Stimulated activated CD4-positive, alpha-beta T cell treated with anti-CD3 and anti-CD28 coated beads, Interleukin-4, amount 100 ng/mL, for 4 hours (primary cell): ENCODE data around the gene SUV39H2.
A peak's percentile ranks its signal among the peaks of the same experiment; 100 is the strongest.
"Not testable (repeated sequence)": the region's sequence is repeated elsewhere in the genome, so short reads cannot be mapped to it uniquely, and the experiment has no call there.

Experiments used
- DNase-seq, 2 experiments: peaks; one replicate each; pipeline ENCODE4 v3.0.0-alpha.2; 2020

SUV39H2 gene, protein sequence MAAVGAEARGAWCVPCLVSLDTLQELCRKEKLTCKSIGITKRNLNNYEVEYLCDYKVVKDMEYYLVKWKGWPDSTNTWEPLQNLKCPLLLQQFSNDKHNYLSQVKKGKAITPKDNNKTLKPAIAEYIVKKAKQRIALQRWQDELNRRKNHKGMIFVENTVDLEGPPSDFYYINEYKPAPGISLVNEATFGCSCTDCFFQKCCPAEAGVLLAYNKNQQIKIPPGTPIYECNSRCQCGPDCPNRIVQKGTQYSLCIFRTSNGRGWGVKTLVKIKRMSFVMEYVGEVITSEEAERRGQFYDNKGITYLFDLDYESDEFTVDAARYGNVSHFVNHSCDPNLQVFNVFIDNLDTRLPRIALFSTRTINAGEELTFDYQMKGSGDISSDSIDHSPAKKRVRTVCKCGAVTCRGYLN

DNA sequence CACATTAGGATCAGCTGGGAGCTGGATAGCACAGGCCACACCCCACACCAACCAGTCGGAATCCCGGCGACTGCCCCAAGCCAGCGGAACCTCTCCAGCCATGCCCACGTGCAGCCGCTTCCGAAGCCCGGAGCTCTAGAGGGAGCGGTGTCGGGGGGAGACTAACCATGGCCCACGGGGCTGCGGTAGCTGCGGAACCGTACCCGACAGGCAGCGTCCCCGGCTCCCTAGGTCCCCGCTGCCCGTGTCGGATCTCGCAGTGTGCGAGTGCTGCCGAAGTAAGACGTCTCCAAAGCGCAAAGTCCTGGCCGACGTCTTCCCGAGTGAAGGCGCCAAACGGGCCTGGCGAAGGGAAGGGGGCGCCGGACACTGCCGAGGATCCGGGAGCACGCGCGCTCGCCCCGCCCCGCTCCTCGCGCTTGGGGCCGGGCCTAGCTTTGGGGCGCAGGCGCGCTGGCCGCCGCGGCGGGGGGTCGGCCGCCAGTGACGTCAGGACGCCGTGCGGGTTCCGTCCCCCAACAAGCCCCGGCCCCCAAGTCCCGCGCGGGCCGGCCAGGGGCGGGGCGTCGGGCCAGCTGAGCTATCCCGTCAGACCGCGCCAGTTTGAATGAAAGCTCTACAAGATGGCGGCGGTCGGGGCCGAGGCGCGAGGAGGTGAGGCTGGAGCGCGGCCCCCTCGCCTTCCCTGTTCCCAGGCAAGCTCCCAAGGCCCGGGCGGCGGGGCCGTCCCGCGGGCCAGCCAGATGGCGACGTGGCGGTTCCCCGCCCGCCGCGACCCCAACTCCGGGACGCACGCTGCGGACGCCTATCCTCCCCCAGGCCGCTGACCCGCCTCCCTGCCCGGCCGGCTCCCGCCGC is at the start of gene SUV39H2:
Gene SUV39H2, plus strand, starts transcription at position 601 of the 858 bp plus-strand sequence. Its CDS starts 23 bp downstream, at position 624.
- DNase-seq, result peak; percentile 92 to 95

DNA sequence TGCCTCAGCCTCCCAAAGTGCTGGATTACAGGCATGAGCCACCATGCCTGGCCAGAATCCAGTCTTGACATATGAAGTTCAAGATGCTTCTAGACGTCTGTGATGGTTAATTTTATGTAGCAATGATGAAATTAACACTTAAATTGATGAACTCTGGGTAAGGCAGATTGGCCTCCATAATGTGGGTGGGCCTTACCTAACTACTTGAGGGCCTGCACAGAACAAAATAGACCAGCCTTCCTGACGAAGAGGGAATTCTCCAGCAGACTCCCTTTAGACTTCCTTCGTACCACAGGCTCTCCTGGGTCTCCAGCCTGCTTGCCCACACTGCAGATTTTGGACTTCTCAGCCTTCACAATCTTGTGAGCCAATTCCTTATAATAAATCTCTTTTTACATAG is 45.6 kb upstream of the SUV39H2 start:
- no peak for DNase-seq

DNA sequence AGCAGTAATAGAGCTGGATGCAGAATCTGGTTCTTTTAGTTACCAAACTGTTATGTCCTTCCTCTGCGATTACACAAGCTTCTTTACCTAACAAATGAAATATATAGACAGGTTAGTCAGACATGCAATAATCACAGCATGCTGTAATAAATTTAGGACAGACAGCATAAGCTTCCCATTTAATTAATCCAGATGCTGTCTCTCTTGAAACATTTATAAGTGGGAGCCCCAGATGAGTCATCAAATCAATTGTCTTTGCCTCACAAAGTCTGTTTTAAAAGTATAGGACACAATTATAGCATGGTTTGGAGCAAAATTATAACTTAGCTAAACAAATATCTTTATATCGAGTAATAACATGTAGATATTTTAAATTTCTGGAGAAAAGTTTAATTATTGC is 42.5 kb upstream of the SUV39H2 start:
- no peak for DNase-seq

DNA sequence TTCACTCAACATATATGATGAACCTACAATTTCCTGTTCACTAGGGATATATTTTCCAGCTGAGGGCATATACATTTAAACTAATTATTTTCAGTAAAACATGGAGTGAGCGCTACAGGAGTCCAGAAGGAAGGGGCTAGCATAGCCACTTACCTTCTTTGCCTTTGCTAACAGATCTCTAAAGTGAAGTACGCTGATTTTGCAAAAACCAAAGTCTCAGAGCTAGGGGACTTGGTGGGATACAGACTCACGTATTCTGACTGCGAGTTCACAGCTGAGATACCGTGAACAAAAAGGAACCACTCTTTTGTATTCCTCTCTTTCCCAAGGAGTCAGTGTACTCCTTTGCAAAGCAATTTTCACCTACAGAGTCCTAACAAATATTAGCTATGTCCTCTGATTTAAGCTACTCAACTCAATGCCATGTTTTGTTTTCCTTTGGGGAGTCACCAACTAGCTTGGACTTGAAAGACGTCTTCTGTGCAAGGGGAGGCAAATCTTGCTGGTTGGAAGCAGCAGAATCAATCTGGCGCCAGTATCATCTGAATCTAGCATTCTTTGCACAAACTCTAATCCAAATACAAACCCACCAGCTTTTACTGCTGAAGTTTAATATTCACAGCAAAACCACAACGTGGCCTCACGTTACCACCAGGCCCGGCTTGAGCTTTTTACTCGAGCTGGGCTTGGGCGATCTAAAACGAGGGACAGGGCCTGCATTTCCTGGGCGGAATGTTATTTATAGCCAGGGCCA is 41.5 kb upstream of the SUV39H2 start:
- no peak for DNase-seq

DNA sequence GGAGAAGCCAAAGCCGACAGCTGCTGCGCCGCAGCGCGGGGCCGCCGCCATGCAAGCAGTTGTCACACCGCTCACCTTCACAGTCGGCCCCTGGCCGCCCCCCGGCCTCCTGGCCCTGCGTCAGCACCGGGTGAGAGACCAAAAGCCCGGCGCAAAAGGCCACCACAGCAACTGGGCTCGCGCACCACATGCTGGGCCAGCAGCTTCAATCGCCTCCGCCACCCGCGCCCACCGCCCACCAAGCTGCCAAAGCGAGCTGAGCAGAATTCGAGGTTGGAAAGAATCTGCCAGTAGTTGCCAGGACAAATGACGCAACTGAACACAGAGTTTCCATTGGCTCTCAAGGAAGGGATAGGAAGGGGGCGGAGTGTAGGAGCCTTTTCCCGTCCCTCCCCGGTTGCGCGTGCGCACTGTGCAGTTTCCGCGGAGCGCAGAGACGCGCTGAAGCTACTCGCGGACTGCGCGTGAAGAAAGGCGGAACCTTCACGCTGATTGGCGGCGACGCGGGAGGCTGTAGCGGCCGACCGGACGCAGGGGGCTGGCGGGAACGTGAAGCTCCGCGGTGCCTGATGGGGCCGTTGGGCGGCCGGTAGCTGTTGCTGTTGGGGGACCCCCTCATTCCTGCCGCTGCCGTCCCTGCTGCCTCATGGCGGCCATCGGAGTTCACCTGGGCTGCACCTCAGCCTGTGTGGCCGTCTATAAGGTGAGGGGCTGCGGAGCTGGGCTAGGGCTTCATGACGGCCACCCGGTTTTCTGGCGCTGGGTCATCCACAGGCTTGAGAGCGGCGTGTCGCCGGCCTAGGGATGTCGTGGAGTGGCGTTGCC is 40.7 kb upstream of the SUV39H2 start, which contains the start of the genes CDNF, HSPA14 and MSANTD7:
Gene CDNF, minus strand, starts transcription at position 281 of the 825 bp plus-strand sequence. Its CDS starts 91 bp downstream, at position 190.
Gene HSPA14, plus strand, starts transcription at position 550 of the 825 bp plus-strand sequence. Its CDS starts 97 bp downstream, at position 647.
Gene MSANTD7, plus strand, starts transcription at position 550 of the 825 bp plus-strand sequence. CDS start 3,979 bp downstream, outside the sequence.
- DNase-seq, result peak; percentile 99

DNA sequence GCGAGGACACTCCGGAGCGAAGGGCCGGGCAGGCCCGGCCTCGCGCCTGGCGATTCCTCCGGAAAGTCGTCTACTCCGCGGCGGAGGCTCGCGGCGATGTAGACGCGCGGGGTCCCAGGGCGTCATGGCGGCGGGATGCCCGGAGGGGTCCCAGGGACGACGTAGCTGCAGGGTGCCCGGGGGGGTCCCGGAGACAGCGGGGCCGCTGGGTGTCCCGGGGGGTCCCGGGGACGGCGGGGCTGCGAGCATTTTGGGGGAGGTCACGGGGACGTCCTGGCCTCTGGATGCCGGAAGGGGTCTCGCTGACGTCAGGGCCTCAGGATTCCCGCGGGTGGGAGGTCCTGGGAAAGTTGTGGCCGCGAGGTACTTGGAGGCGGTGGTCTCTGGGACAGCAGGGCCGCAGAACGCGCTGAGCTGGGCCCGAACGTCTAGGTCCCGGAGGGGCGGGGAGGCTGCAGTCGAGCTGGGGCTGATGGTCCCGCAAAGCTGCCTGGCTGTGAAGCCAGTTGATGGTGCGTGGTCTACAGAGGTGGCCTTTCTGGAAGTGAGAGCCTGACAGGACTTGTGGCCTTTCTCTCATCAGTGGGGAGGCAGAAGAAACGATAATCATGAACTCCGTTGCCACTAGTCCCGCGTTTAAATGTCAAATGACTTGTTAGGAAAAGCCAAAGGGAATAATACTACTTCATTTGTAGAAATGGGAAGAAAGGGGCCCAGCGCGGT is 39.9 kb upstream of the SUV39H2 start:
- peak; percentile 4 to 17 for DNase-seq

DNA sequence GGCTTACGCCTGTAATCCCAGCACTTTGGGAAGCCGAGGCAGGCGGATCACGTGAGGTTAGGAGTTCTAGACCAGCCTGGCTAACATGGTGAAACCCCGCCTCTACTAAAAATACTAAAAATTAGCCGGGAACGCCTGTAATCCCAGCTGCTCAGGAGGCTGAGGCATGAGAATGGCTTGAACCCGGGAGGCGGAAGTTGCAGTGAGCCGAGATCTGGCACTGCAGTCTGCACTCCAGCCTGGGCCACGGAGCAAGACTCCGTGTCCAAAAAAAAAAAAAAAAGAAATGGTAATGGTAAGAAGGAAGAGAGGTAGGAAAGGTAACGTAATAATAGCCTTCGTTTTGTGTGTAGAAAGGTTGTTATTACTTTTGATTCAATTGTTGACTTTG is 39.4 kb upstream of the SUV39H2 start:
- DNase-seq, result no peak

DNA sequence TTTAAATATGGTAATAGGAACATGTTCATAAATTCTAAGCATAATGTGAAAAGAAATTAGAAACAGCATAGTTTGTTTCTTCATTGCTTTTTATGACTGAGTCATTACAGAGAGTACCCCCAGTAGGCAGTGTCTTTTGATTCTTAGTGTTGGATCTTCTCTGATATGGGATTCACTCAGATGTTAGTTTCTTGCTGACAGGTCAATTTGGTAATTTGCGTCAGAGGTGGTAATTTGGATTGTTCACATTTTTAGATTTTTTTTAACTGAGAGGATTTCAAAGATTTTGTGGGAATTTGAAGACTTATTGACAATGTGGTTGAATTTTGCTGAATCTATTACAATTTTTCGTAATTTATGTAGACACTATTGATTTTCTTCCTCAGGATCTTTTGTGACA is 38.5 kb upstream of the SUV39H2 start:
- DNase-seq, result no peak

DNA sequence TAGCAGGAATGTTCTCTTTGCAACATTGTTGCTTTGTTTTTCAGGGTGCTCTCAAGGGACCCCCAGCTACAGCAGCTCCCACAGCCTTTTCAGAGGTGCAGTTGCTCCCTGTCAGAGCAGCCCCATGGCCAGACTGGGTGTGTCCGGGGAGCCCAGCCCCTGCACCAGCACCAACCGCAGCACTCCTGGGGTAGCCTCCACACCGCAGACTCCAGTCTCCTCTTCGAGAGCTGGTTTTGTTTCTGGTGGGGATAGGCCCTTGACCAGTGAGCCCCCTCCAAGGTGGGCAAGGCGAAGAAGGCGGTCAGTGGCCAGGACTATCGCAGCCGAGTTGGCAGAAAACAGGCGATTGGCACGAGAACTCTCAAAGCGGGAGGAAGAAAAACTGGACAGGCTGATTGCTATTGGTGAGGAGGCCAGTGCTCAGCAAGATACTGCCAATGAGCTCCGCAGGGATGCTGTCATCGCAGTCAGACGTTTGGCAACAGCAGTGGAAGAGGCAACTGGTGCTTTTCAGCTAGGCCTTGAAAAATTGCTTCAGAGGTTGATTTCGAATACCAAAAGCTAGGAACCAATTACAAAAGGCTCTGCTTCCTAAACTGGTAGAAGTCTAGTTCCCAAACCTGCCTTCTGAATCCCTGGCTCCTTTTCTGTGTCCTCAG is 35.2 kb upstream of the SUV39H2 start:
- DNase-seq, result no peak

DNA sequence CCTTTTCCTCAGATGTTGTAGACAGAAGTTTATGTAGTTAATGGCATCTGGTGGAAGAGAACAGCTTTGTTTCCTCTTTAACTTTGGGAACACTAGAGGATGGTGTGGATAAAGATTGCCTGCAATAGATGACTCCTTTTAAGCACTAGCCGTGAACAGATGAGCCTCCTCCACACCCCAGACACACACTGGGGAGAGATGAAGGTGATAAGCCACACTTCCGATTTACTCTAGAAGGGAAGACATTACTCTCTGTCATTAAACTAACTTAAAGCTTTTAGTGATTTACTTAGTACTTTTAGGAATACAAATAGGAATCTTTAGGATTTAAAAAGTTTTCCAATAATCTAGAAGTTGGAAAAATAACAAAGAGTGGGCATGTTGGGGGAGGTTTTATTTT is 33.7 kb upstream of the SUV39H2 start:
- no peak for DNase-seq

DNA sequence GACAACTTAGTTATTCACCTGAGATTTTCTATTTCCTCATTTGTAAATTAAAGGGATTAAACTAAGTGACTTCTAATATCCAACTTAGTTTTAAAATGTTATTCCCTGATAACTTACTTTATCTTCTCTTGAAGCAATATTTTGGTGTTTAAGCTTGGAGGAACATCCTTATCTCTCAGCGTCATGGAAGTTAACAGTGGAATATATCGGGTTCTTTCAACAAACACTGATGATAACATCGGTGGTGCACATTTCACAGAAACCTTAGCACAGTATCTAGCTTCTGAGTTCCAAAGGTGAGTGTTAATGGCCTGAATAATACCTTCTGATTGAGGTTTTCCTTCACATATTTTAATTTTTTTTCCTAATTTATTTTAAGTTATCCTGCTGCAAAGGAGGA is 26.4 kb upstream of the SUV39H2 start:
- DNase-seq, result no peak

DNA sequence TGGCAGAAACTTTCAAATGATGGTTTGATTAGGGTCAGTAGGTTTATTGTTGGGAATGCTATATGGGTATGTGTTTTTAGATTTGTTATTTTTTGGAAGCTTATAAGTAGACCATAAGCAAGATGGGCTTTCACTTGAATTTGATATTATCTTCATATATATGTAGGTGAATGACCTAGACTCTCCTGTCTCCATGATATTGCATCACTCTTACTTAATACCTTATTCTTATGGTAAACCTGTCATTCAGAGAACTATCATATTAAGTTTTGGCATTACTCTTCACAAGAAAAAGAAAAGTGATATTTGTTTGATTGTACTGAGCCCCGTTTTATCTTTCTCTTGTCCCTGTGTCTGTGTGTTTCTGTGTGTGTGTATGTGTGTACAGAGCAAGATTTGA is 23.2 kb upstream of the SUV39H2 start:
- DNase-seq, result no peak

DNA sequence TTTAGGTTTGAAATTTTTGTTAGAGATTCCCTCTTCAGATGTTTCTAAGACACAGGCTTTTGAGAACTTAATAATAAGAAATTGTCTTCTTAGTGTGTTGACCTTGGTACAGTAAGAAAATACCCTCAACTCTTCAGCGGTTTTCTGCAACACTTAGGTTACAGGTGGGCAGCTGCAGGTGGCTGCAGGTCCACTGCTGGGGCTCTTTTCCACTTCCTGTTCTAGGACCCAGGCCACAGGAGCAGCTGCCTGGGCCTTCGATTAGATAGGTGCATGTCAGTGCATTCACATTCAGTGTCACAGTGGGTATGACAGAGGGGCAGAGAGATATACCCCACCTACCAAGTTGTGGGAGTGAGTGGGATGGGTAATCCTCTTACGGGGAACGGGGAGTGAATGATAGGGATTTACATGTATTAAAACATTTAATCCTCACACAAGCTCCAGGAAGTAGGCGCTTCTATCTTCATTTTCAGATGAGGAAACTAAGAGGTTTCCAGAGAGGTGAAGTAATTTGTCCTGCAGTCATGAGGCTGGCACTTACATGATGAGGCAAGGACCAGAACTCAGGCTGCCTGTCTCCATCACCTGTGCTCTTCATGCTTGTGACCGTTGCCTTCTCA is 20.2 kb upstream of the SUV39H2 start:
- no peak for DNase-seq

DNA sequence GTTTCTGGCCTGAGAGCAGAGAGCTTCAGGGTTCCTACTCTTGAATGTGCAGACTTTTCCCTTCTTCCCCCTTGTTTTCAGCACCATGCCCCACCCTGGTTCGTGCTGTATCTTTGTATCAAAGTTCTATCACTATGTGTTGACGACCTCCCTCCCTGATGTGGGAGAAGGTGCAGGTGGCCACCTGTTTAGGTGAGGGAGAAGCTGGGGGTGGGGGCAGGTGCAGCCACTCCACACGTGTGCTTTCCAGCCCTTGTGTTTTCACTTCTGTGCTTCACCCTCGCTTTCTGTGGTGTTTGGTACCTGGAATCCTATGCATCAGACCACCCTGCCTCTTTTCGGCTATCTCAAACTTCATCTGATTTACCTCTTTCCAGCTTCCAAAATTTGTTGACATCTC is 19.6 kb upstream of the SUV39H2 start:
- no peak for DNase-seq

DNA sequence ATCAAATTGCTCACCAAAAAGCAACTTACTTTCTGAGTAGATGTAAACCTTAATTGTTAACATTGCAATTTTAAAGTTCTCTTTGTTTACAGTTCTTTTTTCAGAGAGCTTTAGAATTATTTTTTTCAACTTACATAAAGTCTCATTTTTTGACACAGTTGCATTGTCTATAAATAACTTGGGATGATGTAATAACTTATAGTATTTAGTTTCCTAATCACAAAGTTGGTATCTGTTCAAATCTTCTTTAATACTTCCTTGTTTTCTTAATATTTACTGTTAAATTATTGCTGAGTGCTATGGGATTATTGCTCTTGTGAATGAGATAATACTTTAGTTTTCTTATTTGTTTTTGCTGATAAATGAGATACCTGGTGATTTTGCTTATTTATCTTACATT is 18.9 kb upstream of the SUV39H2 start:
- DNase-seq, result no peak

DNA sequence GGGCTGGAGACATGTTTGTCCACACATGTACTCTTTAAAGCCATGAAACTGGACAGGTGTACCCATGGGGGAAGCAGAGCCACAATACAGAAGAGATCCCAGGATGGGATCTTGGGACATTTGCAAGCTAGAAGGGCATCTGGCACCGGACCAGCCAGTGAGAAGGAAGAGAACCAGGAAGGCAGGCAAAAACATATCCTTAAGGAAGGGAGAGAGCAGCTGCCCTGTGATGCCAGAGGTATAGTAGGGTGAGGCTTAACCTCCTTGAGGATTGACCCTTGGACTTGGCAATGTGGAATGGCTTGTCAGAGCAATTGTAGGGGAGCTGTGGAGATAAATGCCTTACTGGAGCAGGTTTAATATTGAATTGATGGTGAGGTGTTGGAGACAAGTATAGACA is 17.9 kb upstream of the SUV39H2 start:
- no peak for DNase-seq

DNA sequence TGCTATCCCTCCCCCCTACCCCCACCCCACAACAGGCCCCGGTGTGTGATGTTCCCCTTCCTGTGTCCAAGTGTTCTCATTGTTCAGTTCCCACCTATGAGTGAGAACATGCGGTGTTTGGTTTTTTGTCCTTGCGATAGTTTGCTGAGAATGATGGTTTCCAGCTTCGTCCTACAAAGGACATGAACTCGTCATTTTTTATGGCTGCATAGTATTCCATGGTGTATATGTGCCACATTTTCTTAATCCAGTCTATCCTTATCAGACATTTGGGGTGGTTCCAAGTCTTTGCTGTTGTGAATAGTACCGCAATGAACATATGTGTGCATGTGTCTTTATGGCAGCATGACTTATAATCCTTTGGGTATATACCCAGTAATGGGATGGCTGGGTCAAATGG is 14.2 kb upstream of the SUV39H2 start:
- DNase-seq, result not testable (repeated sequence)

DNA sequence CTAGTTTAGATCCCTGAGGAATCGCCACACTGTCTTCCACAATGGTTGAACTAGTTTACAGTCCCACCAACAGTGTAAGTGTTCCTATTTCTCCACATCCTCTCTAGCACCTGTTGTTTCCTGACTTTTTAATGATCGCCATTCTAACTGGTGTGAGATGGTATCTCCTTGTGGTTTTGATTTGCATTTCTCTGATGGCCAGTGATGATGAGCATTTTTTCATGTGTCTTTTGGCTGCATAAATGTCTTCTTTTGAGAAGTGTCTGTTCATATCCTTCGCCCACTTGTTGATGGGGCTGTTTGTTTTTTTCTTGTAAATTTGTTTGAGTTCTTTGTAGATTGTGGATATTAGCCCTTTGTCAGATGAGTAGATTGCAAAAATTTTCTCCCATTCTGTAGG is 13.8 kb upstream of the SUV39H2 start:
- not testable (repeated sequence) for DNase-seq

DNA sequence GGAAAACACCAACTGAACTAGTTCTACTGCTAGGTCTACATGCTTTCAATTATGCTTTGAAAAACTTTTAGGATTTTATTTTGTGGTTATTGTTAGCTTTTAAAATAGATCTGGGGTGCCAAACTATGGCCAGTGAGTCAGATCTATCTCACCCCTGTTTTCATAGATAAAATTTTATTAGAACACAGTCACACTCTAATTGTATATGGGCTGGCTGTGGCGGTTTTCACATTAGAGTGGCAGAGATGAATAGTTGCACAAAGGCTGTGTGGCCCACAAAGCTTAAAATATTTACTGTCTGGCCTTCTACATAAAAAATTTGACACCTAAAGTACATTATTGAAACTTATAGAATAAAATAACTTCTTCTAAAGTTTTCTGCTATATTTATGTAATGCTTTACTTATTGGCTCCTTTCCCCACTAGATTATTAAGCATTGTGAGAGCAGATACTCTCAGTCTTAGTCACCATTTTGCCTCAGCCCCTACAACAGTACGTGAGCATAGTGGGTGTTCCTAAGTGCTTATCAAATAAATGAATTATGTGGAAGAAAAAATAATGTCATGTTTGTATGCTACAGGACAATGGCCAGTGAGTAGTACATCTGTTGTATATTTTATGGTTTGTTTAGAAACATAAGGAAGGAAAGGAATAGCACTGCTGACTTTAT is 5.4 kb upstream of the SUV39H2 start:
- DNase-seq, result no peak

DNA sequence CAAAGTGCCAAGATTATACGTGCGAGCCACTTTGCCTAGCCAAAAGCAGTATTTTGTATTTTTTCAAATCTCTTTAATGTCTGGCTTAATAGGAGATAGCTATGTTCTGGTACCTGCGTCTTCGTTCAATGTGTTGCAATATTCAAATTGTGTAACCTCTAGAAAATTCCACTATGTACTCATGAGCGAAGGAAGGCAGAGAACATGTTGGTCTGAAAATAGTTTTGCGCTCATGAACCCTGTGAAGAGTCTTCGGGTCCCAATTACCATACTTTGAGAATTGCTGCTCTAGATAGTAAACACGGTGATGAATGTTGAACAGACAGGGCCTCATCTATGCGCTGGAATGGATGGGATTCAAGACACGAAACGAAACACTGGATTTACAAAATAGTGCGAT is 2.7 kb upstream of the SUV39H2 start:
- DNase-seq, result no peak
